Neuronal stem cell (in vitro differentiated cells): ENCODE measurements around the gene TP53BP2.

Experiments used
- DNase-seq: peaks from one replicate; pipeline ENCODE4 v3.0.0-alpha.2; 2013; ENCODE audit warnings: low spot score
- H2AFZ ChIP-seq: one replicate; pipeline ENCODE4 v1.6.1; 2013; ENCODE audit warnings: mild to moderate bottlenecking, low read length, inconsistent platforms
- H2AK5ac ChIP-seq: 2 replicates; pipeline ENCODE4 v1.6.1; 2013; ENCODE audit warnings: low read depth, mild to moderate bottlenecking, inconsistent platforms, low read length, moderate library complexity, mixed read lengths
- H2BK120ac ChIP-seq: 2 replicates; pipeline ENCODE4 v1.6.1; 2013; ENCODE audit warnings: low read depth, mild to moderate bottlenecking, inconsistent platforms, low read length, moderate library complexity, mixed read lengths
- H2BK12ac ChIP-seq: one replicate; pipeline ENCODE4 v1.6.1; 2013; ENCODE audit warnings: low read length, inconsistent platforms
- H2BK15ac ChIP-seq: 2 replicates; pipeline ENCODE4 v1.6.1; 2013; ENCODE audit warnings: mild to moderate bottlenecking, low read length, inconsistent platforms, mixed read lengths
- H2BK5ac ChIP-seq: one replicate; pipeline ENCODE4 v1.6.1; 2013; ENCODE audit warnings: inconsistent platforms, mild to moderate bottlenecking, low read length, moderate library complexity
- H3K14ac ChIP-seq: one replicate; pipeline ENCODE4 v1.6.1; 2013; ENCODE audit warnings: low read length, inconsistent platforms
- H3K18ac ChIP-seq: 2 replicates; pipeline ENCODE4 v1.6.1; 2013; ENCODE audit warnings: low read length, inconsistent platforms
- H3K23ac ChIP-seq: 2 replicates; pipeline ENCODE4 v1.6.1; 2013; ENCODE audit warnings: low read depth, mild to moderate bottlenecking, mixed read lengths, low read length, inconsistent platforms; ENCODE audit not compliant: poor library complexity
- H3K27ac ChIP-seq: replicated peaks from 3 replicates; pipeline ENCODE4 v1.5.1; 2013; ENCODE audit warnings: low read length, inconsistent platforms
- H3K27me3 ChIP-seq, 3 experiments: 2 replicates each; pipeline ENCODE4 v1.6.1; 2013; ENCODE audit warnings: low read length in 3 of 3, mild to moderate bottlenecking in 2 of 3, inconsistent platforms in 1 of 3, low read depth in 1 of 3, mixed read lengths in 1 of 3, moderate library complexity in 1 of 3; ENCODE audit not compliant: control insufficient read depth in 3 of 3, insufficient read depth in 3 of 3
- H3K36me3 ChIP-seq, 2 donors: replicated peaks in 1 of 2; 2 replicates each; pipeline ENCODE4 v1.6.1; 2013; ENCODE audit warnings: low read length in 2 of 2; ENCODE audit not compliant: control insufficient read depth in 2 of 2, insufficient read depth in 2 of 2
- H3K4ac ChIP-seq: 2 replicates; pipeline ENCODE4 v1.6.1; 2013; ENCODE audit warnings: inconsistent platforms, mild to moderate bottlenecking, low read length, moderate library complexity
- H3K4me1 ChIP-seq, 2 donors: 1 replicate in 1 of 2; 2 replicates in 1 of 2; pipeline ENCODE4 v1.6.1; 2013; ENCODE audit warnings: low read length in 2 of 2, low read depth in 1 of 2; ENCODE audit not compliant: control insufficient read depth in 2 of 2, insufficient read depth in 1 of 2
- H3K4me2 ChIP-seq: one replicate; pipeline ENCODE4 v1.6.1; 2013; ENCODE audit warnings: mild to moderate bottlenecking, low read length, inconsistent platforms; ENCODE audit not compliant: insufficient read depth, poor library complexity, severe bottlenecking
- H3K4me3 ChIP-seq, 2 donors: 2 replicates each; pipeline ENCODE4 v1.5.1; 2013; ENCODE audit warnings: low read length in 2 of 2, mild to moderate bottlenecking in 2 of 2, inconsistent platforms in 1 of 2, moderate library complexity in 1 of 2
- H3K79me1 ChIP-seq: one replicate; pipeline ENCODE4 v1.6.1; 2013; ENCODE audit warnings: low read depth, mild to moderate bottlenecking, inconsistent platforms, low read length, moderate library complexity
- H3K9ac ChIP-seq: one replicate; pipeline ENCODE4 v1.6.1; 2013; ENCODE audit warnings: mild to moderate bottlenecking, low read depth, low read length, inconsistent platforms; ENCODE audit not compliant: poor library complexity
- H3K9me3 ChIP-seq, 2 donors: replicated peaks in 1 of 2; 2 replicates each; pipeline versions ENCODE3 to v1.6.1; 2013; ENCODE audit warnings: low read length in 2 of 2, mild to moderate bottlenecking in 2 of 2, inconsistent platforms in 1 of 2, low read depth in 1 of 2, mixed read lengths in 1 of 2, moderate library complexity in 1 of 2; ENCODE audit not compliant: control insufficient read depth in 2 of 2, insufficient read depth in 1 of 2
- H4K8ac ChIP-seq: one replicate; pipeline ENCODE4 v1.6.1; 2013; ENCODE audit warnings: low read depth, mild to moderate bottlenecking, inconsistent platforms, low read length, moderate library complexity
- H4K91ac ChIP-seq: one replicate; pipeline ENCODE4 v1.6.1; 2013; ENCODE audit warnings: low read length, low read depth, mild to moderate bottlenecking, inconsistent platforms; ENCODE audit not compliant: poor library complexity
- WGBS, 2 donors: extraction: QIAGEN DNeasy Blood & Tissue Kit; methylation state at CpG; one replicate each; pipeline ENCODE4 v1.1.7; 2013; ENCODE audit warnings: missing lambda C conversion rate in 2 of 2, mixed read lengths in 1 of 2; ENCODE audit not compliant: insufficient read length in 2 of 2, insufficient replicate concordance in 1 of 2; ENCODE audit errors: extremely low coverage in 2 of 2; 5-methylcytosine and 5-hydroxymethylcytosine counted together

Gene TP53BP2

DNA sequence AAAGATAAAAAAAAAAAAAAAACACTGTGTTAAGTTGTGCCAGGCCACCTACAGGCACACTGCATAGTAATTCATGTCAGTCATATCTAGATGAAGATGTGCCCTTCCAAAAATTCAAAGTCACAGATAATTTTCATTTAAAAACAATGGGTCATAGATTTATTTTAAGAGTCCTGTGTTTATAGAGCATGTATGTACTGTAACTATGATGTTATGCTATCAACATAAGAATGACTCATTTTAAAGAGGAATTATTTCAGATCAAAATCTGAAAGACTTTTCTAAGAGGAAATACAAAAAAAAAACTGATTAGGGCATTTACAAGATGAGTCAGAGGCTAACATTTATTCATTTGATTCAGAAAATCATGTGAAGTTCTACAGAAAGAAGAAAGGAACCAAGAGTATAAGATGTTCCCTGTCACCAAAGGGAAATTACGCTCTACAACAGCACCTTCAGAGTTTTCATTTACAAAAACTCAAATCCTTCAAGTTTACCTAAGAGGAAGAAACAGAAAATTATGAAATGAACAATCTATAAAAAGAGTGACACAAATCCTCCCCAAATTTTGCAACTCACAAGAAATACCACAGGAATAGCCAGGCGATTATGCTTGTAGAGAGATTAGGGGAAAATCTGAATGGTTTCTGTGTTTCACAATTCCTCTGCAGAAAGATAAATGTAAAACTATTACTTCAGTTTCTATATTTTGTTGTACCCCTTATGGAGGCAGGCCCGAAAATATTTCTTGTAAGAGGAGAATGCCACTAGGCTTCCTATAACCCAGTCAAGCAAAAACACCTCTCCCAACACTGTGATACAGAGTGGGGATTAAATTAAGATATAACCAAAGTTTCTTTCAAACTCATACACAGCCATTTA, 13.8 kb downstream of the TP53BP2 start:
- DNase-seq: no peak
- no peak overlapping the region for H3K9ac ChIP-seq
- no peak overlapping the region for H4K91ac ChIP-seq
- H2BK120ac ChIP-seq: no peak overlapping the region
- no peaks in the 10 kb centered on the region for H3K27me3 ChIP-seq
- H3K4me2 ChIP-seq: no peak overlapping the region
- no peak overlapping the region for H2BK5ac ChIP-seq
- H3K18ac ChIP-seq: no peak overlapping the region
- H2AK5ac ChIP-seq: no peak overlapping the region
- H2AFZ ChIP-seq: no peak overlapping the region
- no peak overlapping the region for H3K23ac ChIP-seq
- H3K4me1 ChIP-seq: peaks cover 0 to 5% of the 10 kb centered on the region in 2 donors
- peaks cover 0 to 11% of the 10 kb centered on the region in 2 donors for H3K36me3 ChIP-seq
- no peak overlapping the region for H3K27ac ChIP-seq
- peaks cover 5% of the 10 kb centered on the region for H3K79me1 ChIP-seq
- no peak overlapping the region for H3K4me3 ChIP-seq
- H2BK15ac ChIP-seq: no peak overlapping the region
- H3K9me3 ChIP-seq: no peaks in the 10 kb centered on the region
- no peak overlapping the region for H4K8ac ChIP-seq
- H2BK12ac ChIP-seq: no peak overlapping the region
- WGBS, 2 donors: no CpG with 5 or more reads among the region's 3 CpGs
- no peak overlapping the region for H3K4ac ChIP-seq
- H3K14ac ChIP-seq: no peak overlapping the region

DNA sequence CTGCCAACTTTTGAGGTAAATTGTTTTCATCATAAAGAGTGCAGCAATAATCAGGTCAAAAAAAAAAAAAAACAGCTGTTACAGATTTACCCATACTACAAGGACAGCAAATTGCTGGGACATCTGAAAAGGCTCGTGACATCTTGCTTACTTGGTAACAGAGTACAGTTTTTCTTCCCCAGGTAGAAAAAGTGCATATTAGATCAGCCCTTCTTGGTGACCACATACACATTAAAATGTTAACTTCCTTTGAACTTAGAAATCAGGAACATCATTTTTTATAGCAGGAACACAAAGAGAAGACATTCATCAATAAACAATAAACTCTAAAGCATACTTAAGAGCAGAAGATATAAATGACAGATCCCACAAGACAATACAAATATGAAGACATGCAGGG, 16.1 kb downstream of the TP53BP2 start:
- H2BK12ac ChIP-seq: no peak overlapping the region
- H2AFZ ChIP-seq: no peak overlapping the region
- no peak overlapping the region for H3K14ac ChIP-seq
- H3K9me3 ChIP-seq: no peaks in the 10 kb centered on the region
- no peak overlapping the region for H4K8ac ChIP-seq
- no peak overlapping the region for H2BK5ac ChIP-seq
- H3K4me3 ChIP-seq: no peak overlapping the region
- H3K9ac ChIP-seq: no peak overlapping the region
- no peak overlapping the region for H3K4ac ChIP-seq
- no peak overlapping the region for H3K23ac ChIP-seq
- H3K4me2 ChIP-seq: no peak overlapping the region
- H3K36me3 ChIP-seq: peaks cover under 1 to 11% of the 10 kb centered on the region in 2 donors
- peaks cover 9% of the 10 kb centered on the region for H3K79me1 ChIP-seq
- H3K4me1 ChIP-seq: peaks cover 0 to 1% of the 10 kb centered on the region in 2 donors
- no peak for DNase-seq
- no peak overlapping the region for H2BK120ac ChIP-seq
- no CpG with 5 or more reads among the region's 1 CpG for WGBS, 2 donors
- no peak overlapping the region for H2AK5ac ChIP-seq
- no peak overlapping the region for H4K91ac ChIP-seq
- H3K18ac ChIP-seq: no peak overlapping the region
- no peak overlapping the region for H3K27ac ChIP-seq
- no peak overlapping the region for H2BK15ac ChIP-seq
- H3K27me3 ChIP-seq: no peaks in the 10 kb centered on the region

DNA sequence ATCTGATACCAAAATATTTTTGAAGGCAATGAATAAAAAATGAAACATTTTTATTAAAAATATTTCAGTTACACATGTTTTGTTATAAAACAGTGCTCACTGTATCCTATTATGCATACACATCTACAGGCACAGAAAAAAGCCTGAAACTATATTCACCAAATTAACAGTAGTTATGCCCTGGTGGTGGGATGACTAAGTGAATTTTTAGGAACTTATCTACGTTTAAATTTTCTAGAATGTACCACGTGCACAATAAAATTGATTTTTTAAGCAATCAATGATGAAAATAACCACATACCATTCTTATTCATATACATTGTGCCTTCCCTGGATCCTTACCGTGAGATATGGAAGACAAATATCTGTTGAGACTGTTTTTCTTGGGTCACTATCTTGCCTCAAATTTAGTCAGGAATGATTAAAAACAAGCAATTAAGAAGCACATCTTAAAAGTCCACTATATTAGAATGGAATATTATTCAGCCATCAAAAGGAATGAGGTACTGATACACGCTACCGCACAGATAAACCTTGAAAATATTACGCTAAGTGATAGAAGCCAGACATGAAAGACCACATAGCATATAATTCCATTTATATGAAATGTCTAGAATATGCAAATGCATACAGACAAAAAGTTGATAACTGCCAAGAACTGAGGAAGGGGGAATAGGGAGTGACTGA, 17.4 kb downstream of the TP53BP2 start:
- no peak overlapping the region for H2AK5ac ChIP-seq
- no peaks in the 10 kb centered on the region for H3K9me3 ChIP-seq
- H4K91ac ChIP-seq: no peak overlapping the region
- H3K23ac ChIP-seq: no peak overlapping the region
- no peak overlapping the region for H2BK12ac ChIP-seq
- H3K36me3 ChIP-seq: peaks cover 2 to 11% of the 10 kb centered on the region in 2 donors
- no peak overlapping the region for H4K8ac ChIP-seq
- H2BK5ac ChIP-seq: no peak overlapping the region
- no peaks in the 10 kb centered on the region for H3K27me3 ChIP-seq
- DNase-seq: no peak
- H3K79me1 ChIP-seq: peaks cover 9% of the 10 kb centered on the region
- no peak overlapping the region for H2BK120ac ChIP-seq
- H3K14ac ChIP-seq: no peak overlapping the region
- no peak overlapping the region for H3K27ac ChIP-seq
- H2AFZ ChIP-seq: no peak overlapping the region
- no peak overlapping the region for H2BK15ac ChIP-seq
- no peak overlapping the region for H3K4me3 ChIP-seq
- H3K4me2 ChIP-seq: no peak overlapping the region
- H3K9ac ChIP-seq: no peak overlapping the region
- no peak overlapping the region for H3K4ac ChIP-seq
- WGBS, 2 donors: no CpG with 5 or more reads among the region's 6 CpGs
- H3K18ac ChIP-seq: no peak overlapping the region
- peaks cover 0 to 2% of the 10 kb centered on the region in 2 donors for H3K4me1 ChIP-seq

DNA sequence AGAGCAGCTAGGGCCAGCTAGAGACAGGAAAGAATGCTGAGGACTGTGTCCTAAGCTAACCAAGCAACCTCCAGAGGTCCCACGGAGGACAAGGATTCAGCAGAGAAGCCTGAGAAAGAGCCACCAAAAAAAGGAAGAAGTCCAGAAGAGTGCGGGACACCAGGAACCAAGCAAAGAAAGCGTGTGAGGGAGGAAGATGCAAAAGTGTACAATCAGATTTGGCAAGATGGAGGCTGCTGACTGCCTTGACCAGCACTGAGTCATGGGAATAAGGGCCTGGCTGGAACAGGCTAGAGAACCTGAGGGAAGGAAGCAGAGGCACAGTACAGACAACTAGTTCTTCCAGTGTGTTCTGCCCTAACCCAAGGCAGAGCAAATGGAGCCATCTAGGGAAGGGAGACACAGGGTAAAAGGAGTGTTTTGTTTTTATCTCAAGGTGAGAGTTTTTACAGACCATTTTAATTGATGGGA, 18.5 kb downstream of the TP53BP2 start:
- Histone ChIP-seq H2AK5ac (no peak overlapping the region), H3K36me3 (peaks cover 2 to 11% of the 10 kb centered on the region in 2 donors), H2BK120ac (no peak overlapping the region), H4K91ac (no peak overlapping the region), H2AFZ (no peak overlapping the region), H3K23ac (no peak overlapping the region), H3K9ac (no peak overlapping the region), H2BK15ac (no peak overlapping the region), H3K79me1 (peaks cover 6% of the 10 kb centered on the region), H3K4me2 (peak overlapping the region; percentile 13), H3K14ac (no peak overlapping the region), H2BK12ac (no peak overlapping the region), H4K8ac (no peak overlapping the region), H3K27me3 (no peaks in the 10 kb centered on the region), H3K27ac (no peak overlapping the region), H2BK5ac (no peak overlapping the region), H3K4me3 (no peak overlapping the region), H3K4ac (no peak overlapping the region), H3K18ac (no peak overlapping the region), H3K9me3 (no peaks in the 10 kb centered on the region), H3K4me1 (peaks cover 0 to 3% of the 10 kb centered on the region in 2 donors)
- no peak for DNase-seq
- WGBS, 2 donors: no CpG with 5 or more reads among the region's 3 CpGs
